Skeletal muscle satellite cell (primary cell): ENCODE data around the gene KCNMB2.

Experiments used
- H3K27me3 ChIP-seq: 2 replicates; pipeline ENCODE4 v1.7.0; 2013; ENCODE audit warnings: low read length; ENCODE audit not compliant: control insufficient read depth, insufficient read depth
- H3K36me3 ChIP-seq: 2 replicates; pipeline ENCODE4 v1.7.0; 2013; ENCODE audit warnings: mild to moderate bottlenecking, control low read depth, low read length; ENCODE audit not compliant: insufficient read depth
- H3K4me1 ChIP-seq: 2 replicates; pipeline ENCODE4 v1.7.0; 2013; ENCODE audit warnings: low read length; ENCODE audit not compliant: control insufficient read depth, insufficient read depth
- H3K4me2 ChIP-seq: 2 replicates; pipeline ENCODE4 v1.7.0; 2013; ENCODE audit warnings: mild to moderate bottlenecking, low read length
- H3K4me3 ChIP-seq: 2 replicates; pipeline ENCODE4 v1.7.0; 2013; ENCODE audit warnings: low read length
- H3K9ac ChIP-seq: 2 replicates; pipeline ENCODE4 v1.7.0; 2013; ENCODE audit warnings: mild to moderate bottlenecking, low read depth, low read length, moderate library complexity
- H3K9me3 ChIP-seq: replicated peaks from 2 replicates; pipeline ENCODE4 v1.7.0; 2013; ENCODE audit warnings: mild to moderate bottlenecking, control low read depth, low read length

Gene KCNMB2

DNA sequence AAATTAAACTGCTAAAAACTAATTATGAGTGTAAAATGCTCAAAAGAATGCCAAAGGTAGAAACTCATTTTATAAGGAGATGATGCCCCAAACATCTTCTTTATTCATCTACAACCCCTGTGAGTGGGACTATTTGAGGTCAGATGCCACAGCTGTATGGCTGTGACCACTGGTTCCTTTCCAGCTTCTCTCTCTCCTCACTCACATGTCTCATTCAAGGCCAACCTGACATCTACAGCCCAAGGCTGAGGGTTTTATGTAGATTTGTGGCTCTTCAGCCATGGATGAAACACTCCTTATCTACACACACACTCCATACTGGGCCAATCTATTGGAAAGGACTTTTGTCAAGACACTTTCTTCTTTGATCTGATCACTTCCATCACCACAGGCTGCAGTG lies 231.3 kb downstream of the KCNMB2 start:
- no peaks in the 10 kb centered on the region for H3K27me3 ChIP-seq
- H3K9ac ChIP-seq: no peak overlapping the region
- no peak overlapping the region for H3K4me3 ChIP-seq
- no peaks in the 10 kb centered on the region for H3K9me3 ChIP-seq
- no peaks in the 10 kb centered on the region for H3K4me1 ChIP-seq
- H3K36me3 ChIP-seq: no peaks in the 10 kb centered on the region
- H3K4me2 ChIP-seq: no peak overlapping the region

DNA sequence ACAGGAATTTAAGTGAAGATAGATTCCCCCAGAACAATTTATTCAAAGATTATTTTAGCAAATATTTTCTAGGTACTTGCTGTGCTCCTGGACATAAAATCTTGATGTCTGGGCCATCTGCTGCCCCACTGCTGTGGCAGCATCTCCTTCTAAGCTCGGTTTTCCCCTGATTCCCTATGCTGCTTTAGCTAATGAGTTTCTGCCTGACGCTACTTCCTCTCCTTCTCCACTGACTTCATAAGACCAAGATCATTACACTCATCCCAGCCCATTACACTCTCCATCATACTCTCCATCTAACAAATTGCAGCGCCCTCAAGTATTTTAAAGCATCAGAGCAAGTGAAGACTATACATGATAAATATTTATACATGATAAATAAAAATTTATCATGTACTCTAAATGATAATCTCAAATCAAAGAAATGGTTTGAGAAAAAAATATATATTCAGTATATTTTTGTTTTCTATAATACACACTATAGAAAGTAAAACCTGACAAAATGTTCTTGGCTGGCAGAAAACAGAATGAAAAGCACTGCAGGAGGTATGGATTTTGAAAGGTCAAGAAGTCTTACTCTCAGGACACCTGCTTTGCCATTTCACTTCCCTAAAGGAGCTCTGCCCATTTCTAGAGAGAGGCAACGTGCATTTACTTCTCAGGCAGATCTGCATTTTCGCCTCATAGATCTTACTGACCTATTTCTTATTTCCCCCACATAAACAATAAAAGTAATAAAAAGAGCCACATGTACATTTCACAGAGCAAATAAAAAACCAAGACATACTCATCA lies 232.0 kb downstream of the KCNMB2 start:
- H3K9ac ChIP-seq: no peak overlapping the region
- H3K4me3 ChIP-seq: no peak overlapping the region
- H3K27me3 ChIP-seq: no peaks in the 10 kb centered on the region
- H3K4me1 ChIP-seq: no peaks in the 10 kb centered on the region
- H3K36me3 ChIP-seq: no peaks in the 10 kb centered on the region
- no peaks in the 10 kb centered on the region for H3K9me3 ChIP-seq
- no peak overlapping the region for H3K4me2 ChIP-seq

DNA sequence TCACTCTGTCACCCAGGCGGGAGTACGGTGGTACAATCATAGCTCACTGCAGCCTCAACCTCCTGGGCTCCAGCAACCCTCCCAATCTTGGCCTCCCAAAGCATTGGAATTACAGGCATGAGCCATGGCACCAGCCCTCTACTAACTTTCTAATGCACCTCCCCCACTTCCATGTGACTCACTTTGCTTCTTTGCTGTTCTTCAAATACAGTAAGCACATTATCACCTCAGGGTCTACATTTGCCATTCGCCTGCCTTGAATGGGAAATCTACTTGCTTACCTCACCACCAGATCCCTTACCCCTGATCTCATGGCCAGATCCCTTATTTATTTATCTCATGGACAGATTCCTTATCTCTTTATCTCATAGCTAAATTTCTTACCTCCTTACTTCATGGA lies 235.3 kb downstream of the KCNMB2 start:
- Histone ChIP-seq H3K27me3 (no peaks in the 10 kb centered on the region), H3K9me3 (no peaks in the 10 kb centered on the region), H3K4me2 (no peak overlapping the region), H3K9ac (no peak overlapping the region), H3K36me3 (no peaks in the 10 kb centered on the region), H3K4me1 (no peaks in the 10 kb centered on the region), H3K4me3 (no peak overlapping the region)

DNA sequence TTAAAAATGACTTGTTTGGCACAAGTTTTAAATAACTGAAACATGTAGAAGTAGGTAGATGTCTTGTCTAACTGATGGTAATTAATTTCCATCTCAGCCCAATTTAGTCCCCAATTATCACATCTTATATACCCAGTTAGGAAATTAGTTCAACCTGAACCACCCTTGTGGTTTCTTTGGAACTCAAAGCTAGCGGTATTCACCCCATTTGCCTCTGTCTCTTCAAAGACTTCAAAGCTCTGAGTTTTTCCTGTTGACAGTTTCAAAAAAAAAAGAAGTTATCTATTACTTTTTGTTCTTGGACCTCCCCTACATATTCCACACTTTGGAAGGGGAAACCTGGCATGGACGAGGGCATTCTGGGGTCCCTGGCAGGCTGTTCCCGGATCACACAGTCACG lies 236.5 kb downstream of the KCNMB2 start:
- no peak overlapping the region for H3K4me2 ChIP-seq
- H3K9me3 ChIP-seq: no peaks in the 10 kb centered on the region
- H3K27me3 ChIP-seq: no peaks in the 10 kb centered on the region
- no peak overlapping the region for H3K4me3 ChIP-seq
- peaks cover 6% of the 10 kb centered on the region for H3K4me1 ChIP-seq
- no peaks in the 10 kb centered on the region for H3K36me3 ChIP-seq
- H3K9ac ChIP-seq: no peak overlapping the region

DNA sequence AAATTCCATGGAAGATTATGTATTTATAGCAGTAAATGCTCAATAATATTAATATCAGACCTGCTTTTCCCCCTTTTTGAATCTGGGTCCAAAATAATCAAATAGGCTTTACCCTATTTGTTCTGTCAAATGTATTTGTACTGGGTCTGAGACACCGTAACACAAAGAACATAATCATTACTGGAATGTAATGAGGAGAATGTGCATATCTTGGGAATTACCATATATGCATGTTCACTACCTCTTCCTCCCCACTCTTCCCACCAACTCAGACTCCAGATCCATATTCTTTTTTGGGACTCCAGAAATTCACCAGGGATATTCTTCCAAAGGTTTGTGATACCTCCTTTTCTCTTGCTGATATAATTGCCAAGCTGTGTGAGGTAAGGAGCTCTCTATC lies 237.1 kb downstream of the KCNMB2 start:
- Histone ChIP-seq H3K4me2 (no peak overlapping the region), H3K27me3 (no peaks in the 10 kb centered on the region), H3K9ac (no peak overlapping the region), H3K4me1 (peaks cover 11% of the 10 kb centered on the region), H3K36me3 (no peaks in the 10 kb centered on the region), H3K9me3 (no peaks in the 10 kb centered on the region), H3K4me3 (no peak overlapping the region)

DNA sequence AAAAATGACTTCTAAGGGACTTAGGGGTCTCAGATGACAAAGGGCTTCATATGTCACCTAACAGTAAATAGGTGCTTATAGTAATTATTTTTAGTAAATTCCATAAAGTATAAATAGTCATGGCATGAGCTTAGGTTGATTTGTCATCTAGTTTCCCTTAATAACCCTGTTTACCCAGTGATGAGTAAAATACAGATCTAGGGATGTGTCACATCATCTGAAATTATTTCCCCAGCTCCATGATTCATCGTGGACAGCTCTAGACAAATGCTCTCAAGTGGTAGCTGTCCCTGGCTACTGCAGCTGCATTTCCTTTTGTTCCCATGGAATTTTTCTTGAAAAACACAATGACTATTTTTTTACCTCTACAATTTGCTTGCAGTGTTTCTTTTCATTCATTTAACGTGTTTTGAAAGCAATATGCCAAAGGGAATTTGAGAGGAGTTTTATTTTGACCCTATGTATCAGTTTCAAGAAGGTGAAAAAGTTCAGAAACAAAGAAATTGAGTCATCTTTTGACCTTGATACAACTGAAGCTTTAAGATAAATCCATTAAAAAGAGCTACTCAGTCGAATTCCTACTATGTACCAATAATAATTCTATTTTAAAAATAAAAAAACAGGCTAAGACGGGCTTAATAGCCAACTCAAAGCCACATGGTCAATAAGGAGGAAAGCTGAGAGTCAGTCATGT lies 241.6 kb downstream of the KCNMB2 start:
- no peaks in the 10 kb centered on the region for H3K36me3 ChIP-seq
- H3K4me1 ChIP-seq: peaks cover 13% of the 10 kb centered on the region
- peak overlapping the region; percentile 3 for H3K4me2 ChIP-seq
- H3K9ac ChIP-seq: peak overlapping the region; percentile 8
- H3K9me3 ChIP-seq: no peaks in the 10 kb centered on the region
- H3K4me3 ChIP-seq: no peak overlapping the region
- no peaks in the 10 kb centered on the region for H3K27me3 ChIP-seq

DNA sequence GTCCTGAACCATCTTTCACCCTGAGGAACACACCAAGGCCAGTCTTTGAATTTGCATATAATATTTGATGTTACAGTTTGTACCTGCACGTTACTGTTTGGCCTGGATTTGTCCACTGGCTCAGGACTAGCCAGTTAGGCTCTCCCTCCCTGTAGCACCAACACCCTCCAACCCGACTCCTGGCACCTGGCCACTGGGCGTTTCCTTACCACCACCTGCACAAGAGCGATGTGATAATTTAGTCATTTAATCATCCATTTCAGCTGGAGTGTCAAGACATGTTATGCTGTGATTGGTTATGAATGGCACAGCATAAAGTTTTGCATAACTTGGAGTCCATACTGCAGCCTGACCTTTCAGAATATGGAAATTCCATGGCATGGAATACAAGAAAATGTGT lies 242.4 kb downstream of the KCNMB2 start:
- Histone ChIP-seq H3K9me3 (no peaks in the 10 kb centered on the region), H3K4me2 (no peak overlapping the region), H3K4me1 (peaks cover 13% of the 10 kb centered on the region)

DNA sequence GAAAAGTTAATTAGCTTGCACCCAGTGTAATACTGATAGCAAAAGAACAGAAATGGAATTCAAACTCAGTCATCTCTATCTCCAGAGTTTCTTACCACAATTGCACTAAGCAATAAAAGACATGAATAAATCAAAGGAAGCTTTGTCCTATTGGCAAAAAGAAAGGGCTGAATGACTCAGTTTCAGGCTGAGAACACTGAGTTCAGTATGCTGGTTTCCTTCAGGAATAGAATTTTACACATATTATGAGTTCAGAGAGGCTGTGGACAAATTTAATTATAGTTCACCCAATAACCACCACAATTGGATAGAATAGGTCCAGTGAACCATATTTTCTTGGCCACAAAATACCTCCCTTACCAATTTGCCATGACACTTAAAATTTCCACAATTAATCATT lies 249.7 kb downstream of the KCNMB2 start:
- Histone ChIP-seq H3K27me3 (no peaks in the 10 kb centered on the region), H3K9me3 (no peaks in the 10 kb centered on the region), H3K4me3 (no peak overlapping the region), H3K4me2 (no peak overlapping the region), H3K9ac (no peak overlapping the region), H3K36me3 (no peaks in the 10 kb centered on the region), H3K4me1 (no peaks in the 10 kb centered on the region)

More for the DNA sequence above, 242.4 kb downstream of the KCNMB2 start:
- H3K4me3 ChIP-seq: no peak overlapping the region
- no peaks in the 10 kb centered on the region for H3K36me3 ChIP-seq
- H3K27me3 ChIP-seq: no peaks in the 10 kb centered on the region
- peak overlapping the region; percentile 8 for H3K9ac ChIP-seq

DNA sequence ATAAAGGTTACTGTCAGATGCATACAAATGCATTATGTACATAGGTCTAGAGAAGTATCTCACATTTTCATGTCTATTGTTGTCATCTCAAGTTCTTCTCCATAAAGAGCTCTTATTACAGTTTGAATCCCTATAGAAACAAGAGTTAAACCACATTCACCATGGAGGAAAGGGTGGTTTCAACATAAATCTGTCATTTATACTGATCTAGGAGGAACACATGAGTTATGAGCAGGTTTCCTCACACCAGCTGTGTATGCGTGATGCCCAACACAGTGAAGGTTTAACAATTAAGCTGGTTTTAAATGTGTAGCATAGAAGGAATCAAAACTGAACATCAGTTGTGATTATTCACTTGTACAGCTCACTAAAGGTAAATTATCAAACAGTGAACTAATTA lies 251.7 kb downstream of the KCNMB2 start:
- Histone ChIP-seq H3K4me2 (no peak overlapping the region), H3K9me3 (no peaks in the 10 kb centered on the region), H3K36me3 (no peaks in the 10 kb centered on the region), H3K4me3 (no peak overlapping the region), H3K4me1 (no peaks in the 10 kb centered on the region), H3K27me3 (no peaks in the 10 kb centered on the region), H3K9ac (no peak overlapping the region)

- no peaks in the 10 kb centered on the region for H3K36me3 ChIP-seq
- no peak overlapping the region for H3K4me3 ChIP-seq
- no peaks in the 10 kb centered on the region for H3K9me3 ChIP-seq
- no peak overlapping the region for H3K4me2 ChIP-seq
- no peaks in the 10 kb centered on the region for H3K27me3 ChIP-seq
- no peaks in the 10 kb centered on the region for H3K4me1 ChIP-seq
- no peak overlapping the region for H3K9ac ChIP-seq
These were observed 258.5 kb downstream of the KCNMB2 start for GRCh38 chr3:178794711-178795110.

DNA sequence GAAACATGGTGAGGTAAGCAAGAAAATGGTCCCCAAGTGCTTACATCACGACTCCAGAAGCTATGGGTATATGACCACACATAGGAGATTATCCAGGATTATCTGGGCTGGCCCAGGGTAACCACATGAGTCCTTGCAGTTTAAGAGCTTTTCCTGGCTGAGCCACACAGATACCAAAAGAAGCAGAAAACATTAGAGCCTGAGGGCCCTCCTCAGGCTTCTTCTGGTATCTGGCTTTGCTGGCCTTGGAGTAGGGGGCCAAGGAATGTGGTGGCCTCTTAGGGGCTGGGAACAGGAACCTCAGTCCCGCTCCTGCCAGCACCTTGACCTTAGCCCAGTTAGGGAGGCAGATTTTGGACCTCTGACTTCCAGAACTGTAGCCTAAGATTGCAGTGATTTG lies 259.1 kb downstream of the KCNMB2 start:
- Histone ChIP-seq H3K4me3 (no peak overlapping the region), H3K9ac (no peak overlapping the region), H3K27me3 (no peaks in the 10 kb centered on the region), H3K4me1 (no peaks in the 10 kb centered on the region), H3K9me3 (no peaks in the 10 kb centered on the region), H3K36me3 (no peaks in the 10 kb centered on the region), H3K4me2 (no peak overlapping the region)

DNA sequence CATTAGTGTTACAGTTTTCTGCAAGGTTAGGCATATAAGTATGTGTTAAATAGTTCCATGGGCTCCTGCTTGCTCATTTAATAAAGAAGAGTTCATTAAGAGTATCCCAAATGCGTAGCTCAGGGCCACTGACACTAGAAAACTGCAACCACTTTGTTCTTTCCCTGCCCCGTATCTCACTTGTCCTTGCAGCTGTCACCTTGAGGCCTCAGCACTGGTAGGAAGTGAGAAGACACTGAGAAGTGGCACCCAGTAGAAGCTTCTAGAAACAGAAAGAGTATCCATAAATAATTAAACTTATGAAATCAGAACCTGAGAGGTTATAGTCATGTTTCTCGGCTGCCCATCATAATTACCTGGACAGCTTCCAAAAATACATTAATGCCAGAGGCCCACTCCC lies 266.0 kb downstream of the KCNMB2 start:
- Histone ChIP-seq H3K27me3 (no peaks in the 10 kb centered on the region), H3K4me3 (no peak overlapping the region), H3K9ac (no peak overlapping the region), H3K9me3 (no peaks in the 10 kb centered on the region), H3K36me3 (no peaks in the 10 kb centered on the region), H3K4me1 (peaks cover 3% of the 10 kb centered on the region), H3K4me2 (no peak overlapping the region)
